Tibial artery (tissue), 4 donors: Measurements from ENCODE around the gene OR8J3.

Experiments
- DNase-seq, 2 donors: peaks; one replicate each; pipeline ENCODE4 v3.0.0-alpha.2; 2019
- H3K27ac ChIP-seq, 2 donors: fragments of 200-600 bp; sonication (generic) in 1 of 2; 1 replicate in 1 of 2; 2 replicates in 1 of 2; pipeline ENCODE4 v1.5.1; 2018 to 2019; ENCODE audit warnings: mild to moderate bottlenecking in 1 of 2
- H3K27me3 ChIP-seq, 2 donors: fragments of 200-600 bp; sonication (generic) in 1 of 2; one replicate each; pipeline versions ENCODE4 v1.5.1 to v1.6.0; 2016 to 2019
- H3K36me3 ChIP-seq, 3 donors: fragments of 200-600 bp; sonication (generic) in 2 of 3; one replicate each; pipeline ENCODE4 v1.5.1; 2016 to 2019; ENCODE audit warnings: mild to moderate bottlenecking in 2 of 3
- H3K4me1 ChIP-seq, 4 donors: fragments of 200-600 bp; sonication (generic) in 2 of 4; 1 replicate in 3 of 4; 2 replicates in 1 of 4; pipeline ENCODE4 v1.5.1; 2016 to 2019
- H3K4me3 ChIP-seq, 2 donors: fragments of 200-600 bp; sonication (generic) in 1 of 2; 1 replicate in 1 of 2; 2 replicates in 1 of 2; pipeline ENCODE4 v1.5.1; 2018 to 2019; ENCODE audit warnings: mild to moderate bottlenecking in 2 of 2
- H3K9me3 ChIP-seq, 3 donors: fragments of 200-600 bp; sonication (generic) in 1 of 3; one replicate each; pipeline ENCODE4 v1.5.1; 2016 to 2019
- intact Hi-C: fragments of 100-400 bp; cut with DNase I; formaldehyde crosslinking; loops from one replicate; pipeline ENCODE4 v1.15.0; 2023; ENCODE audit warnings: low total_unique reads
- TF ChIP-seq, protein P1 (sequence below), 2 experiments: fragments of 200-600 bp in 1 of 2; fragments of 450-650 bp in 1 of 2; IDR thresholded peaks; one replicate each; pipeline ENCODE4 v1.5.1; 2017 to 2019; ENCODE audit warnings: antibody characterized with exemption in 2 of 2, mild to moderate bottlenecking in 1 of 2, moderate library complexity in 1 of 2

Gene OR8J3, protein sequence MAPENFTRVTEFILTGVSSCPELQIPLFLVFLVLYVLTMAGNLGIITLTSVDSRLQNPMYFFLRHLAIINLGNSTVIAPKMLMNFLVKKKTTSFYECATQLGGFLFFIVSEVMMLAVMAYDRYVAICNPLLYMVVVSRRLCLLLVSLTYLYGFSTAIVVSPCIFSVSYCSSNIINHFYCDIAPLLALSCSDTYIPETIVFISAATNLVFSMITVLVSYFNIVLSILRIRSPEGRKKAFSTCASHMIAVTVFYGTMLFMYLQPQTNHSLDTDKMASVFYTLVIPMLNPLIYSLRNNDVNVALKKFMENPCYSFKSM

GRCh38 chr11:56140151-56140661, at the start of gene OR8J3:
Gene OR8J3 (minus strand): TSS chr11:56140201. CDS start chr11:56137718, 2,483 bp downstream.
- TF ChIP-seq, protein P1, sequence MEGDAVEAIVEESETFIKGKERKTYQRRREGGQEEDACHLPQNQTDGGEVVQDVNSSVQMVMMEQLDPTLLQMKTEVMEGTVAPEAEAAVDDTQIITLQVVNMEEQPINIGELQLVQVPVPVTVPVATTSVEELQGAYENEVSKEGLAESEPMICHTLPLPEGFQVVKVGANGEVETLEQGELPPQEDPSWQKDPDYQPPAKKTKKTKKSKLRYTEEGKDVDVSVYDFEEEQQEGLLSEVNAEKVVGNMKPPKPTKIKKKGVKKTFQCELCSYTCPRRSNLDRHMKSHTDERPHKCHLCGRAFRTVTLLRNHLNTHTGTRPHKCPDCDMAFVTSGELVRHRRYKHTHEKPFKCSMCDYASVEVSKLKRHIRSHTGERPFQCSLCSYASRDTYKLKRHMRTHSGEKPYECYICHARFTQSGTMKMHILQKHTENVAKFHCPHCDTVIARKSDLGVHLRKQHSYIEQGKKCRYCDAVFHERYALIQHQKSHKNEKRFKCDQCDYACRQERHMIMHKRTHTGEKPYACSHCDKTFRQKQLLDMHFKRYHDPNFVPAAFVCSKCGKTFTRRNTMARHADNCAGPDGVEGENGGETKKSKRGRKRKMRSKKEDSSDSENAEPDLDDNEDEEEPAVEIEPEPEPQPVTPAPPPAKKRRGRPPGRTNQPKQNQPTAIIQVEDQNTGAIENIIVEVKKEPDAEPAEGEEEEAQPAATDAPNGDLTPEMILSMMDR (IDR thresholded peaks at IDR 0.05), result no peak
- Histone ChIP-seq H3K4me1 (no peaks in the 10 kb centered on the region), H3K27ac (no peak within 1 kb of the TSS), H3K36me3 (no peaks in the 10 kb centered on the region), H3K4me3 (no peak within 1 kb of the TSS), H3K9me3 (no peaks in the 10 kb centered on the region), H3K27me3 (no peaks in the 10 kb centered on the region)
- intact Hi-C loops, result no loop called here
- no peak for DNase-seq

- no peak for DNase-seq
- Histone ChIP-seq H3K36me3 (no peaks in the 10 kb centered on the region), H3K27ac (no peak overlapping the region), H3K4me1 (no peaks in the 10 kb centered on the region), H3K9me3 (peaks cover 0 to 5% (median 0%) of the 10 kb centered on the region in 3 donors), H3K27me3 (no peaks in the 10 kb centered on the region), H3K4me3 (no peak overlapping the region)
- intact Hi-C loops, result no loop called here
- TF ChIP-seq, protein P1 (IDR thresholded peaks at IDR 0.05), result no peak
Observed at GRCh38 chr11:56188602-56189001, 48.6 kb upstream of the OR8J3 start.

- Histone ChIP-seq H3K4me1 (no peaks in the 10 kb centered on the region), H3K9me3 (peaks cover 0 to 13% (median 0%) of the 10 kb centered on the region in 3 donors), H3K27me3 (no peaks in the 10 kb centered on the region), H3K4me3 (no peak overlapping the region), H3K36me3 (no peaks in the 10 kb centered on the region), H3K27ac (no peak overlapping the region)
- TF ChIP-seq, protein P1 (IDR thresholded peaks at IDR 0.05), result no peak
- intact Hi-C loops, result no loop called here
- DNase-seq, result no peak
Observed at GRCh38 chr11:56183459-56183858, 43.5 kb upstream of the OR8J3 start.

DNA sequence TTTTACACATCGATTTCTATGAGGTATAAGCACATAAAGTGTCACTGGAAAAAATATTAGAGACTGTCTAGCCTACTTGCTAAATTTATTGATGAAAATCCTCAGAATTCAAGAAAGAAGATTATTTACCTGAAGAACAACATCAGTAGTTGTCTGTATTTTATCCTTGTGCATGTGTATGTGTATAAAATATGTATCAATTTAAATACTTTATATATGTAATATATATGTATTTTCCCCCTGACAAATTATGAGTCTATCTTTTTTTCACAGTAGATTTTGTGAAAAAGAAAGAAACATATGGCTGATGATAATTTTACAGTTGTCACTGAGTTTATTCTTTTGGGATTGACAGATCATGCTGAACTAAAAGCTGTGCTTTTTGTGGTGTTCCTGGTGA, 36.3 kb upstream of the OR8J3 start, which contains the start of gene OR5J2:
Gene OR5J2 (plus strand): TSS at position 301 of the 400 bp plus-strand sequence. CDS start 0 bp downstream, at position 301.
- H3K4me3 ChIP-seq, result no peak within 1 kb of the TSS
- intact Hi-C loops, result no loop called here

DNA sequence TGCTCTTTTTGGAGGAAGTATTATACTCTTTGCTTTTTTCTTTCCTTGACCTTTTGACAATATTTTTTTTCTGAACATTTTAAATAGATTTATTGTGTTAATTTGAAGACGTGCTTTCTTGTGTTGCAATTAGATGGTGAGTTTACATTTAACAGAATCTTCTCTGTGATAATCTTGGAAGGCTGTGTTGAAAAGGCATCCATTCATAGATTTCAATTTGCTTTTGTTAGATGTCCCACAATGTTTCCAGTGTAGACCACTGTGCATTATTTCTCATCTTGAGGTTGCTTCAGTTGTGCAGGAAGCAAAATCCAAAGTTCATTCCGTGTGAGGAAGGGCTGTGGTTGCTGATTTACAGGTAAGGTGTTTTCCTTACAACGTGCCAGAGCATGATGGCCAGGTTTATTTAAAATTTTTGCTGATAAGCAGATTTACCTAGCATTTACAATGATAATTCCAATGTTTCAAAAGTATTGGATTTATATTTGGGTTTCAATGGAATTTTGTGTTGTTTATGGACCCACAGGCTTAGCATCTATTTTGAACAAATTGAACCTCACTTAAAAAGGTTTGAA, 32.3 kb upstream of the OR8J3 start:
- no peaks in the 10 kb centered on the region for H3K9me3 ChIP-seq
- intact Hi-C loops, result no loop called here
- TF ChIP-seq, protein P1 (IDR thresholded peaks at IDR 0.05), result no peak
- H3K4me3 ChIP-seq, result no peak overlapping the region
- H3K27me3 ChIP-seq, result no peaks in the 10 kb centered on the region
- no peaks in the 10 kb centered on the region for H3K36me3 ChIP-seq
- H3K27ac ChIP-seq, result no peak overlapping the region
- H3K4me1 ChIP-seq, result no peaks in the 10 kb centered on the region
- no peak for DNase-seq

More for the DNA sequence above, 36.3 kb upstream of the OR8J3 start, which contains the start of gene OR5J2:
- H3K27me3 ChIP-seq, result no peaks in the 10 kb centered on the region
- no peak for DNase-seq
- TF ChIP-seq, protein P1 (IDR thresholded peaks at IDR 0.05), result no peak
- no peaks in the 10 kb centered on the region for H3K4me1 ChIP-seq
- H3K27ac ChIP-seq, result no peak within 1 kb of the TSS
- H3K36me3 ChIP-seq, result no peaks in the 10 kb centered on the region
- peaks cover 0 to 13% (median 0%) of the 10 kb centered on the region in 3 donors for H3K9me3 ChIP-seq
